Astrocyte (in vitro differentiated cells and primary cell): ENCODE data around the gene HMGA1. TPM values are rescaled to one million over a fixed set of nuclear protein-coding genes. Genes with fewer than 3 reads are reported as not detected.
"Not testable (repeated sequence)": the region's sequence is repeated elsewhere in the genome, so short reads cannot be mapped to it uniquely, and the experiment has no call there.

Source experiments
- DNase-seq: peaks from one replicate; pipeline ENCODE4 v3.0.0-alpha.2; 2010; ENCODE audit warnings: low read depth
- FAIRE-seq: peaks from 2 replicates; lab custom pipeline; 2011; peaks lifted over from hg19 to GRCh38; lab: Jason Lieb, UNC
- H2AFZ ChIP-seq: 2 replicates; pipeline ENCODE4 v1.6.0; 2012; ENCODE audit warnings: low read depth, low read length, inconsistent platforms
- H3K27ac ChIP-seq: 2 replicates; pipeline ENCODE4 v1.5.1; 2011; ENCODE audit warnings: low read depth, low read length, inconsistent platforms
- H3K27me3 ChIP-seq: 2 replicates; pipeline ENCODE4 v1.6.0; 2011; ENCODE audit warnings: low read length, inconsistent platforms; ENCODE audit not compliant: insufficient read depth
- H3K36me3 ChIP-seq: 2 replicates; pipeline ENCODE4 v1.5.1; 2011; ENCODE audit warnings: low read length, inconsistent platforms; ENCODE audit not compliant: insufficient read depth
- H3K4me1 ChIP-seq: 2 replicates; pipeline ENCODE4 v1.5.1; 2011; ENCODE audit warnings: low read length, inconsistent platforms; ENCODE audit not compliant: insufficient read depth
- H3K4me2 ChIP-seq: 2 replicates; pipeline ENCODE4 v1.6.0; 2012; ENCODE audit warnings: low read length, inconsistent platforms
- H3K4me3 ChIP-seq: 2 replicates; pipeline ENCODE4 v1.5.1; 2011; ENCODE audit warnings: low read depth, mild to moderate bottlenecking, low read length, inconsistent platforms; ENCODE audit not compliant: insufficient read depth
- H3K79me2 ChIP-seq: 2 replicates; pipeline ENCODE4 v1.6.0; 2012; ENCODE audit warnings: mild to moderate bottlenecking, low read length, inconsistent platforms; ENCODE audit not compliant: insufficient read depth
- H3K9ac ChIP-seq: 2 replicates; pipeline ENCODE4 v1.6.0; 2012; ENCODE audit warnings: mild to moderate bottlenecking, low read length, inconsistent platforms
- H3K9me3 ChIP-seq: 2 replicates; pipeline ENCODE4 v1.5.1; 2012; ENCODE audit warnings: low read depth, mild to moderate bottlenecking, low read length, inconsistent platforms; ENCODE audit not compliant: insufficient read depth
- H4K20me1 ChIP-seq: 2 replicates; pipeline ENCODE4 v1.6.0; 2012; ENCODE audit warnings: low read length, inconsistent platforms; ENCODE audit not compliant: insufficient read depth
- H3K27ac Mint-ChIP-seq: one replicate; pipeline ENCODE4 v1.8.0; 2021; ENCODE audit warnings: mild to moderate bottlenecking, mixed read lengths; ENCODE audit not compliant: unreplicated experiment
- H3K27me3 Mint-ChIP-seq: one replicate; pipeline ENCODE4 v1.8.0; 2021; ENCODE audit warnings: low read depth, mixed read lengths; ENCODE audit not compliant: unreplicated experiment
- H3K36me3 Mint-ChIP-seq: one replicate; pipeline ENCODE4 v1.8.0; 2021; ENCODE audit warnings: low read depth, mixed read lengths; ENCODE audit not compliant: unreplicated experiment
- H3K4me1 Mint-ChIP-seq: one replicate; pipeline ENCODE4 v1.8.0; 2021; ENCODE audit warnings: low read depth, mixed read lengths; ENCODE audit not compliant: unreplicated experiment
- H3K4me3 Mint-ChIP-seq: one replicate; pipeline ENCODE4 v1.8.0; 2021; ENCODE audit warnings: mild to moderate bottlenecking, moderate library complexity, mixed read lengths; ENCODE audit not compliant: unreplicated experiment
- H3K9me3 Mint-ChIP-seq: one replicate; pipeline ENCODE4 v1.8.0; 2021; ENCODE audit warnings: mild to moderate bottlenecking, mixed read lengths; ENCODE audit not compliant: unreplicated experiment
- EZH2 ChIP-seq: IDR thresholded peaks from 2 replicates; pipeline ENCODE4 v1.6.1; 2012; ENCODE audit warnings: mild to moderate bottlenecking, low read length, inconsistent platforms; ENCODE audit not compliant: insufficient read depth
- total RNA-seq: library from RNA; stranded (reverse); gene quantifications from 2 replicates; pipeline ENCODE4 v1.2.1, GENCODE V29; 2021
- TF ChIP-seq, protein P1 (sequence below): IDR thresholded peaks from 2 replicates; pipeline ENCODE4 v1.5.1; 2011; ENCODE audit warnings: low read depth, mild to moderate bottlenecking, inconsistent platforms, low read length, moderate library complexity; ENCODE audit not compliant: insufficient read depth

The HMGA1 gene
- total RNA-seq, 1 donor from 2014 or later: 199 TPM

DNA sequence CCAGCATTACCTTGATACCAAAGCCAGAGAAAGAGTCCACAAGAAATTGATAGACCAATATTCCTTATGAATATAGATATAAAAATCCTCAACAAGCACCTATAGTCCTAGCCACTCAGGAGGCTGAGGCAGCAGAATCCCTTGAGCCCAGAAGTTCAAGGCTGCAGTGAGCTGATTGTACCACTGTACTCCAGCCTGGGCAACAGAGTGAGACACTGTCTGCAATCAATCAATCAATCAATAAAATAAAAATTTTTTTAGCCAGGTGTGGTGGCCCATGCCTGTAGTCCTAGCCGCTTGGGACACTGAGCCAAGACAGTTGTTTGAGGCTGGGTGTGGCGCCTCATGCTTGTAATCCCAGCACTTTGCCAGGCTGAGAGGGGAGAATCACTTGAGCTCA lies 31.1 kb downstream of the HMGA1 start:
- Mint-ChIP-seq H3K9me3 (peaks cover 7% of the 10 kb centered on the region), H3K36me3 (peaks cover 6% of the 10 kb centered on the region), H3K27ac (no peak overlapping the region), H3K27me3 (no peaks in the 10 kb centered on the region), H3K4me3 (no peak overlapping the region), H3K4me1 (no peaks in the 10 kb centered on the region)
- Histone ChIP-seq H3K27ac (no peak overlapping the region), H3K4me2 (no peak overlapping the region), H3K27me3 (no peaks in the 10 kb centered on the region), H3K9me3 (no peaks in the 10 kb centered on the region), H3K4me1 (no peaks in the 10 kb centered on the region), H3K36me3 (no peaks in the 10 kb centered on the region), H4K20me1 (no peaks in the 10 kb centered on the region), H3K9ac (no peak overlapping the region), H3K79me2 (no peaks in the 10 kb centered on the region), H2AFZ (no peak overlapping the region), H3K4me3 (no peak overlapping the region)
- no peak for FAIRE-seq
- no peak for DNase-seq
- TF ChIP-seq EZH2: no peak
- TF ChIP-seq, protein P1, sequence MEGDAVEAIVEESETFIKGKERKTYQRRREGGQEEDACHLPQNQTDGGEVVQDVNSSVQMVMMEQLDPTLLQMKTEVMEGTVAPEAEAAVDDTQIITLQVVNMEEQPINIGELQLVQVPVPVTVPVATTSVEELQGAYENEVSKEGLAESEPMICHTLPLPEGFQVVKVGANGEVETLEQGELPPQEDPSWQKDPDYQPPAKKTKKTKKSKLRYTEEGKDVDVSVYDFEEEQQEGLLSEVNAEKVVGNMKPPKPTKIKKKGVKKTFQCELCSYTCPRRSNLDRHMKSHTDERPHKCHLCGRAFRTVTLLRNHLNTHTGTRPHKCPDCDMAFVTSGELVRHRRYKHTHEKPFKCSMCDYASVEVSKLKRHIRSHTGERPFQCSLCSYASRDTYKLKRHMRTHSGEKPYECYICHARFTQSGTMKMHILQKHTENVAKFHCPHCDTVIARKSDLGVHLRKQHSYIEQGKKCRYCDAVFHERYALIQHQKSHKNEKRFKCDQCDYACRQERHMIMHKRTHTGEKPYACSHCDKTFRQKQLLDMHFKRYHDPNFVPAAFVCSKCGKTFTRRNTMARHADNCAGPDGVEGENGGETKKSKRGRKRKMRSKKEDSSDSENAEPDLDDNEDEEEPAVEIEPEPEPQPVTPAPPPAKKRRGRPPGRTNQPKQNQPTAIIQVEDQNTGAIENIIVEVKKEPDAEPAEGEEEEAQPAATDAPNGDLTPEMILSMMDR: no peak

GRCh38 chr6:34269132-34269531 lies 32.5 kb downstream of the HMGA1 start:
- H3K27ac Mint-ChIP-seq, H3K4me3 Mint-ChIP-seq, H3K36me3 Mint-ChIP-seq, H3K4me1 ChIP-seq, DNase-seq, H3K4me2 ChIP-seq, H2AFZ ChIP-seq, H3K9me3 Mint-ChIP-seq, H3K4me1 Mint-ChIP-seq, H3K36me3 ChIP-seq, H3K9ac ChIP-seq, H3K79me2 ChIP-seq, H3K4me3 ChIP-seq, FAIRE-seq, H3K9me3 ChIP-seq, H3K27me3 ChIP-seq, H3K27me3 Mint-ChIP-seq, H3K27ac ChIP-seq, H4K20me1 ChIP-seq: not testable (repeated sequence)

GRCh38 chr6:34269658-34270341 lies 33.1 kb downstream of the HMGA1 start:
- not testable (repeated sequence) for H3K4me1 ChIP-seq, H3K4me3 ChIP-seq, FAIRE-seq, H3K4me3 Mint-ChIP-seq, H3K79me2 ChIP-seq, H3K4me2 ChIP-seq, H3K27me3 ChIP-seq, H3K27ac Mint-ChIP-seq, H2AFZ ChIP-seq, H3K9me3 Mint-ChIP-seq, H3K27ac ChIP-seq, DNase-seq, H3K9me3 ChIP-seq, H3K27me3 Mint-ChIP-seq, H3K9ac ChIP-seq, H3K4me1 Mint-ChIP-seq, H4K20me1 ChIP-seq, H3K36me3 ChIP-seq, H3K36me3 Mint-ChIP-seq
